Activated T-cell treated with anti-CD3 and anti-CD28 coated beads, Interleukin-2, amount 50 U/mL, for 24 hours (primary cell): ENCODE measurements around the gene CGNL1.

Experiments
- DNase-seq: peaks from one replicate; pipeline ENCODE4 v3.0.0-alpha.2; 2020
- H3K27ac Mint-ChIP-seq: 2 replicates; pipeline ENCODE4 v1.8.0; 2020; ENCODE audit warnings: mild to moderate bottlenecking, mixed read lengths
- H3K27me3 Mint-ChIP-seq: 2 replicates; pipeline ENCODE4 v1.8.0; 2020; ENCODE audit warnings: mixed read lengths
- H3K36me3 Mint-ChIP-seq: 2 replicates; pipeline ENCODE4 v1.8.0; 2020; ENCODE audit warnings: low read depth, mixed read lengths
- H3K4me1 Mint-ChIP-seq: 2 replicates; pipeline ENCODE4 v1.8.0; 2020; ENCODE audit warnings: low read depth, mixed read lengths
- H3K4me3 Mint-ChIP-seq: 2 replicates; pipeline ENCODE4 v1.8.0; 2020; ENCODE audit warnings: mild to moderate bottlenecking, moderate library complexity, mixed read lengths
- H3K9me3 Mint-ChIP-seq: 2 replicates; pipeline ENCODE4 v1.8.0; 2020; ENCODE audit warnings: mixed read lengths

The CGNL1 gene

DNA sequence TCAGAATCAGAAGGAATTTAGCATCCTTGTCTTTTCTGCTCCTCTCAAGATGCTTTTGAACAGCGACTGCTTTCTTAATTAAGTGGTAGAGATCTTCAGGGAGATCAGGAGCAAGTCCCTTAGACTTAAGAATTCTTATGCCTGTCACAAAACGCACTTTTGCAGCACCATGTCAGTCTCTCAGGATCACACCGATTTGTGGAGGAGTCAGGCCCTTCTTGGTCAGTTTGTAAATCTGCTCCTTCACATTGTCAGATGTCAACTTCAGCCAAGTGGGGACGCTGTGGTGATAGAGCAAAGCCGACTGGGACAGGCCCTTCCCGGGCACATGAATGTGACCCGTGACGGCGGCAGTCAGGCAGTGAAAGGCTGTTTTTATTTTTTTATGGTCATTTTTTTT, 179.7 kb downstream of the CGNL1 start:
- Mint-ChIP-seq H3K9me3 (no peaks in the 10 kb centered on the region), H3K27me3 (no peaks in the 10 kb centered on the region), H3K4me1 (peaks cover 10% of the 10 kb centered on the region), H3K27ac (no peak overlapping the region), H3K36me3 (no peaks in the 10 kb centered on the region), H3K4me3 (no peak overlapping the region)
- DNase-seq = no peak

DNA sequence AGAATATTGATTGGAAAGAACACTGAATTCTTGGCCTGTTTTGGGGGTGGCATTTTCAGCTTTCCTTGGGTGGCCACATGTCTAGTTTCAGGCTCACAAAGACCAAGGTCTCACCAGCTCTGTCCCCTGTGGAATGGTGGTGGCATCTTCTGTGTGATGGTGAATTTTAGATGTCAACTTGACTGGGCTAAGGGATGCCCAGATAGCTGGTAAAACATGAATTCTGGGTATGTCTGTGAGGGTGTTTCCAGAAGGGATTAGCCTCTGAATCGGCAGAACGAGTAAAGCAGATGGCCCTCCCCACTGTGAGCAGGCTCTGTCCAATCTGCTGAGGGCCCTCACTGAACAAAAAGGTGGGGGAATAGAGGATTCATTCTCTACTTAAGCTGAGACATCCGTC, 181.0 kb downstream of the CGNL1 start:
- Mint-ChIP-seq H3K4me1 (peaks cover 20% of the 10 kb centered on the region), H3K27me3 (no peaks in the 10 kb centered on the region), H3K27ac (no peak overlapping the region), H3K9me3 (peaks cover 2% of the 10 kb centered on the region), H3K36me3 (no peaks in the 10 kb centered on the region), H3K4me3 (no peak overlapping the region)
- DNase-seq = no peak

DNA sequence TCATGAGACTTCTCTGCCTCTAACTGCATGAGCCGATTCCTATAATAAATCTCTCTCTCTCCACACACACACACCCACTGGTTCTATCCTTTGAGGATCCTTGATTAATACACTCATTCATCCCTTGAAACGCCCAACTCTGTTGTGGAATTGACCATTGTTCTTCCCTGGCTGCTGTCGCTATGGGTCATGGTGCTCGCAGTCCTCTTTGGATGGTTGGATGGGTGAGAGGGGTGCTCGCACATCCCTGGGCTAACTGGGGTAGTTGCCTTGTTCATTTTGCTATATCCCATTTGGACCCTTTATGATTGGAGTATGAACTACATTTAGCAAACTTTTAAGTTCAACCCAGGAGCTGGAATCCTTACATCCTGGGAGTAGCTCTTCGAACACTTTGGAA, 181.5 kb downstream of the CGNL1 start:
- Mint-ChIP-seq H3K27ac (no peak overlapping the region), H3K9me3 (peaks cover 2% of the 10 kb centered on the region), H3K27me3 (no peaks in the 10 kb centered on the region), H3K4me3 (no peak overlapping the region), H3K4me1 (peaks cover 25% of the 10 kb centered on the region), H3K36me3 (no peaks in the 10 kb centered on the region)
- no peak for DNase-seq

DNA sequence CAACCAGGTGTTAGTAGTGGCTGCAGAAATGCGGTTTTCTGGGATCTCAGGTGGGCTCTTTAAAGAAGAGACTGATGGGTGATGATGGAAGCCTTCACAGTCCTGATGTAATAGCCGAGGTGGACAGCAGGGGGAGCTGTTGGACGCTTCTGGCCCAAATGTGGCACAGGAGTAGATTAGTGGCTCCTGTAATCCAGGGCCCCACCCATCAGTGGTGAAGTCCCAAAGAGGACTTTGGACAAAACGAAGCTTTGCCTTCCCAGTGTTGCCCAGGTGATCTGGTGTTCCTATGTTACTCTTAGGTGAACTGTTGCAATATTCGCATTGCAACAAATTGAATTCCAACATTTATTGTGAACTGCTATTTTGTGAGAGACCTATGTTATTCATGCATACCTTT, 183.6 kb downstream of the CGNL1 start:
- peak; percentile 82 for DNase-seq
- Mint-ChIP-seq H3K27me3 (no peaks in the 10 kb centered on the region), H3K36me3 (no peaks in the 10 kb centered on the region), H3K4me3 (no peak overlapping the region), H3K9me3 (peaks cover 2% of the 10 kb centered on the region), H3K27ac (no peak overlapping the region), H3K4me1 (peaks cover 35% of the 10 kb centered on the region)

DNA sequence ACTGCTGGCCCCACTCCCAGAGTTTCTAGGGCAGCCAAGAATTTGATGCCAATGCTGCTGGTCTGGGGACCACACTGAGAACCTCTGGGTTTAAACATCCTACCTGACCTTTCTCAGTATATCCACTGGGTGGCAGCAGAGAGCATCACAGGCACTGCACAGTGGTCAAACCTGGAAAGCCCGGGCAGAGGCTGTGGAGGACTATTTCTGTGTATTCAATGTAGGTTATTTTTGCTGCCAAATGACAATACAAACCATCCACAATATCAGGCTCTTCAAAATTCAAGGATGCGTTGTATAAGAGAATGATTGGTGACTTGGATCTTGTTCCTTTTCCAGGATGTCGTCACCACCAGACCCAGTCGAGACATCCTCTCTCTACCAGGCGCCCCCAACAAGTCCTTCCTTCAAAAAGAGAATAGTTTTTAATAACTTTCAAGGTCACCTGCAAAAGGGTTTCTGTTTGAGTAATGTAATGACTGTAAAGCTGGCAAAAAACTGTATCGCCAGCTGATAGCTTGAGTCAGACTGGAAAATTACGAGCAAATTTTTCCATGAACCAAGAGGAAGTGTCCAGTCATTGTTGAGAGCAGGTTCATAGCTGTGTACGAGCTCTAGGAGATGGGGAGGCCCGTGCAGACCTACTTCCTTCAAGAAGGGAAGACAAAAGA, 184.9 kb downstream of the CGNL1 start:
- peak overlapping the region; percentile 25 for H3K4me3 Mint-ChIP-seq
- H3K27ac Mint-ChIP-seq = peak overlapping the region; percentile 92
- DNase-seq = peak; percentile 60
- no peaks in the 10 kb centered on the region for H3K36me3 Mint-ChIP-seq
- H3K4me1 Mint-ChIP-seq = peaks cover 43% of the 10 kb centered on the region
- H3K9me3 Mint-ChIP-seq = peaks cover 2% of the 10 kb centered on the region
- H3K27me3 Mint-ChIP-seq = no peaks in the 10 kb centered on the region

DNA sequence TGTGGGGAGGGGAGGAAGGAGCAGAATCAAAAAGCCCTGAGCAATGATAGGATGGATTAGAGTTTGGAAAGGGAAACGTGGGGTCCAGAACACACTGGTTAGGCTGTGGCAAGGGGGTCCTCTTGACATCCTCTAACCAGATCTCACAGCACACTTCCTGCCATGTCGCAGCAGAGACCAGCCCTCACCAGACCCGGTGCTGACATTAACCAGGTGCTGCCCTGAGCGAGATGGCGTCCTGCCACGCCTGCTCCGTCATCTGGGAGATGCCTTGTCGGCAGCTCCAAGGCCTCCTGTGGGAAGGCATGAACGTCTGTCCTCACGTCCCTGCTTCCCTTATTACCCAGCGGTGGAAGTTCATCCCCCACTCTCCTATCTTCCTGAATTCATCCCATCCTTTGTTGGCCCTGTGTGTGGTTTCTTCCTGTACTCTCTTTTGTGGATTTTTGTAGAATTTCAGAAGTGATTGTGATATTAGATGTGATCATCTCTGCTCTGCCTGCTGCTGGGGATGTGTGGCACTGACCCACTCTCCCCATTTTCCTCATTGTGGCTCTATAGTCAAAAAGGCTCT, 186.0 kb downstream of the CGNL1 start:
- no peak overlapping the region for H3K4me3 Mint-ChIP-seq
- H3K4me1 Mint-ChIP-seq = peaks cover 43% of the 10 kb centered on the region
- peak overlapping the region; percentile 92 for H3K27ac Mint-ChIP-seq
- DNase-seq = no peak
- H3K9me3 Mint-ChIP-seq = peaks cover 2% of the 10 kb centered on the region
- no peaks in the 10 kb centered on the region for H3K27me3 Mint-ChIP-seq
- no peaks in the 10 kb centered on the region for H3K36me3 Mint-ChIP-seq

DNA sequence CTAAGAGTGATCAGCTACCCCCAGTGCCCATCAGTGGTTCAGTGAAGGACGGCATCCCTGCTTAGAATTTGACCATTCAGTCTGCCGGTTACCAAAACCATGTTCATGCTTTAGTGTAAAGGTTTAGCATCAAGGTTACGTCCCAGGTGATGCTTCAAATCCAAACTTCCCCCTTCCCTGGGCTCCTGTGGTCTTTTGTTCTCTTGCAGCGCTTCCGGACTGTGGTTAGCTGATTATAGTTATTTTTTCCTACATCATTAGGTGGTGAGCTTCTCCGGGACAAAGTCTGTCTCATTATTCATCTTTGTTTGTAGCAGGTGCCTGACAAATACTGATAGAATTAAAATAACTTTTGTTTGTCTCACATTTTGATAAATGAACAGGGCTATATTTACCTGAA, 187.1 kb downstream of the CGNL1 start:
- Mint-ChIP-seq H3K9me3 (peaks cover 2% of the 10 kb centered on the region), H3K27ac (no peak overlapping the region)

DNA sequence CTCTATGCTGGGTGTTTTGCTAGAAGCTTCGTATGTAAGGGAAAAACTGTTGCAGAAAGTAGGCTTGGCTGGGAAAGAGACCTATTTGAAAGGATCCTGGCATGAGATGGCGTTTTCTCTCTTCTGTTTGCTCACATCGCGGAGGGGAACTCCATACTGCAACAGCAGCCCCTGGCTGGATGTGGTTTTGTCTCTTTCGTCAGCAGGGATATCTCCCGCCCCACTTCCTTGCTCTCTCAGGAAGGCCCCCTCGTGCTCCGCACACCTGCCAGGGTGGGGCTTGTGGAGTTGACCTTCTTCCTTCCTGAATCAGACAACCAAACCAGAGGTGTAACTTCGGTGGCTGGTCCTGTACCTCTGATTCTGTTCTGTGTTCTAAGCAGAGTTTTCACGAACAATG, 189.0 kb downstream of the CGNL1 start:
- Mint-ChIP-seq H3K4me3 (peak overlapping the region; percentile 20), H3K9me3 (peaks cover 2% of the 10 kb centered on the region), H3K27ac (peak overlapping the region; percentile 19), H3K4me1 (peaks cover 40% of the 10 kb centered on the region), H3K27me3 (peaks cover 7% of the 10 kb centered on the region), H3K36me3 (no peaks in the 10 kb centered on the region)
- DNase-seq = peak; percentile 39

More for the DNA sequence above, 187.1 kb downstream of the CGNL1 start:
- H3K4me1 Mint-ChIP-seq = peaks cover 43% of the 10 kb centered on the region
- H3K27me3 Mint-ChIP-seq = peaks cover 2% of the 10 kb centered on the region
- no peak for DNase-seq
- no peak overlapping the region for H3K4me3 Mint-ChIP-seq
- H3K36me3 Mint-ChIP-seq = no peaks in the 10 kb centered on the region

DNA sequence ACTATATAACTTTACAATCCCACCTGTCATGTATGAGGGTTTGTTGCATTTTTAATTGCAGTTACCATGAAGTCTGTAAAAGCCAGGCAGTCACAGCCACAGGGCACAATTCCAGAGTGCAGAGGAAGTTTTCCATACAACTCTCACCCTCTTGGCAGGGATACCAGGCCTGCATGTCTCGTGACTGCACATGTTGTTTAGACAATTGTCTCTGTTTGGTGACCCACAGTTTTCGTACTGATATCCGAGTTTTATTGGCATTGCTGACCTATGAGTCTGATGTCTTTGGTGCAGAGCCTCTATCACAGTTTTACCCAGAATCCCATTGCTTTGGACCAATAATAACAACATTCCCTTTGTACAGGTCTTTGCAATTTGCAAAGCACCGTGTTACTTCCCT, 190.5 kb downstream of the CGNL1 start:
- Mint-ChIP-seq H3K27ac (no peak overlapping the region), H3K4me3 (no peak overlapping the region), H3K4me1 (peaks cover 27% of the 10 kb centered on the region), H3K36me3 (no peaks in the 10 kb centered on the region), H3K9me3 (no peaks in the 10 kb centered on the region), H3K27me3 (peaks cover 7% of the 10 kb centered on the region)
- DNase-seq = no peak

DNA sequence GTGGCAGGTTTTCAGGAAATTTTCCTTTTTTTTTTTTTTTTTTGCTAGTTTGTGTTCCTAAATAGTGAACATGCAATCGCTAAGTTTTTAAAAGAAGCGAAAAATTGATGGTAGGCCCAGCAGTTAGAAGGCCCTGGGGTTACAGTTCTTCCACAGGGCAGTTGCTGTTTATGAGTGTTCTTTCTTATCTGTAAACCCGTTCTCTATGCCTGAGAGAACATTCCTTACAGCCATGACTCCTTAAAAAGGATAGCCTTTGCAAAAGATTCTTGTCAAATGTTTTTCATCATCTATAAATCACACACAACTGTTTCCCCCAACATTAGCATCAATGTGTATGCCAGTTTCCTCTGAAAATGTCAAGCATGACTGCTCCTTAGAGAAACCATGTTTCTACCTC, 191.6 kb downstream of the CGNL1 start:
- Mint-ChIP-seq H3K4me3 (no peak overlapping the region), H3K9me3 (no peaks in the 10 kb centered on the region), H3K36me3 (no peaks in the 10 kb centered on the region), H3K4me1 (peaks cover 17% of the 10 kb centered on the region), H3K27me3 (peaks cover 7% of the 10 kb centered on the region), H3K27ac (no peak overlapping the region)
- DNase-seq = no peak

DNA sequence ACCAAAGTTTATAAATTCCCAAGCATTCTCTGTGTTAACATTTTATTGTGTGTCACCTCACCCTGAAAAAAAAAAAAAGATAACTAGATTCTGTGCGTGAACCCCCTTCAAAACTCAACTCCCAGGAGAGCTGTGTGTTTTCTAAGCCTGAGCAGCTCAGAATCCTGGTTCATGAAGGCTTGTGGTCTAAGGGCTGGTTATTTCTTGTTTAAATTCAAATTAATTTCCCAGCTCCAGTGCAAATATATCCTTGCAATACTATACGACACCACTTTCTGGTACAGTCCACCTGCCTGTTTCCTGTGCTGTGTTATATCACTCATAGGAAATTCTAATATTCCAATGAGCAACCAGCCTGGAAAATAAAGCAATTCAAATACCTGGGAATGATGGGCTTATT, 192.0 kb downstream of the CGNL1 start:
- H3K27ac Mint-ChIP-seq = no peak overlapping the region
- H3K4me3 Mint-ChIP-seq = no peak overlapping the region
- H3K9me3 Mint-ChIP-seq = no peaks in the 10 kb centered on the region
- H3K27me3 Mint-ChIP-seq = peaks cover 7% of the 10 kb centered on the region
- no peaks in the 10 kb centered on the region for H3K36me3 Mint-ChIP-seq
- peaks cover 14% of the 10 kb centered on the region for H3K4me1 Mint-ChIP-seq
- no peak for DNase-seq

DNA sequence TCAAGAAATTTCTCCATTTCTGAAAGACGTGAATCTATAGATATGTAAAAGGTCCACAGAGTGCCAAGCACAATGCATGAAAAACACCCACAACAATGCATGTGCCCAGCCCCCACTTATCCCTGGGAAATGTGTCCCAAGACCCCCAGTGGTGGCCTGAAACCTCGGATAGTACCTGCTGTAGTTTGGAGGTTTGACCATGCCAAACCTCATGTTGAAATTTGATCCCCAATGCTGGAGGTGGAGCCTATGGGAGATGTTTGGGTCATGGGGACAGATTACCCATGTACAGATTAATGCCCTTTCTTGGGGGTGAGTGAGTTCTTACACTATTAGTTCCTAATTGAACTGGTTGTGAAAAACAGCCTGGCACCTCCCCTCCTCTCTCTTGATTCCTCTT, 194.0 kb downstream of the CGNL1 start:
- no peak overlapping the region for H3K4me3 Mint-ChIP-seq
- H3K27ac Mint-ChIP-seq = no peak overlapping the region
- no peaks in the 10 kb centered on the region for H3K36me3 Mint-ChIP-seq
- H3K27me3 Mint-ChIP-seq = peaks cover 7% of the 10 kb centered on the region
- H3K9me3 Mint-ChIP-seq = no peaks in the 10 kb centered on the region
- no peak for DNase-seq
- peaks cover 5% of the 10 kb centered on the region for H3K4me1 Mint-ChIP-seq

DNA sequence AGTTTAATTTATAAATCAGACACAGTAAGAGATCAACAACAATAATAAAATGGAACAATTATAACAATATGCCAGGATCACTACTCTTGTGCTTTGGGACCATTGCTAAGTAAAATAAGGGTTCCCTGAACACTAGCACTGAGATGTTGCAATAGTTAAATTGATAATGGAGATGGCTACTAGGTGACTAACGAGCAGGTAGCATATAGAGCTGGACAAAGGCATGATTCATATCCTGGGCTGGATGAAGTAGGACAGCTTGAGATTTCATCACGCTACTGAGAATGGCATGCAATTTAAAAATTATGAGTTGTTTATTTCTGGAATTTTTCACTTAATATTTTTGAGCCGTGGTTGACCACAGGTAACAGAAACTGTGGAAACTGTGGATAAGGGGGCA, 194.7 kb downstream of the CGNL1 start:
- H3K9me3 Mint-ChIP-seq = no peaks in the 10 kb centered on the region
- no peaks in the 10 kb centered on the region for H3K4me1 Mint-ChIP-seq
- H3K27ac Mint-ChIP-seq = no peak overlapping the region
- H3K27me3 Mint-ChIP-seq = peaks cover 7% of the 10 kb centered on the region
- H3K36me3 Mint-ChIP-seq = no peaks in the 10 kb centered on the region
- no peak for DNase-seq
- H3K4me3 Mint-ChIP-seq = no peak overlapping the region

DNA sequence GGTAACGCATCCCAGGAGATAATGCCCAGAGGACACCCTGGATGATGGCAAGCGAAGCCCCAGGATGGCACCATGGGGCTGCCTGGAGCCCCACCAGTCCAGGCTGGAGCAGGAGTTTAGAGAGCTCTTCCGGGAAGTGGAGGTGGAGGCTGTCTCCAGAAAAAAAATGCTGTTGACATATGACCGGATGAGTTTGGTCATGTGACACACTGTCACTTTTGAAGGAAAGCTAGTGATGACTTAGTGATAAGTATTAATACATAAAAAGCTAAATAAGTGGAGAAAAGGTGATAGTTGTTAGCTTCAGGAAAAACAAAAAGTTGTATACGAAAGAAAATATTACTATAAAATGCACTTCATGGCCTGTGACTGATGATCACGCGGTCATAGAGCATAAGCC, 195.4 kb downstream of the CGNL1 start:
- Mint-ChIP-seq H3K27me3 (peaks cover 7% of the 10 kb centered on the region), H3K9me3 (no peaks in the 10 kb centered on the region), H3K4me3 (no peak overlapping the region), H3K4me1 (no peaks in the 10 kb centered on the region), H3K27ac (no peak overlapping the region), H3K36me3 (no peaks in the 10 kb centered on the region)
- DNase-seq = no peak

DNA sequence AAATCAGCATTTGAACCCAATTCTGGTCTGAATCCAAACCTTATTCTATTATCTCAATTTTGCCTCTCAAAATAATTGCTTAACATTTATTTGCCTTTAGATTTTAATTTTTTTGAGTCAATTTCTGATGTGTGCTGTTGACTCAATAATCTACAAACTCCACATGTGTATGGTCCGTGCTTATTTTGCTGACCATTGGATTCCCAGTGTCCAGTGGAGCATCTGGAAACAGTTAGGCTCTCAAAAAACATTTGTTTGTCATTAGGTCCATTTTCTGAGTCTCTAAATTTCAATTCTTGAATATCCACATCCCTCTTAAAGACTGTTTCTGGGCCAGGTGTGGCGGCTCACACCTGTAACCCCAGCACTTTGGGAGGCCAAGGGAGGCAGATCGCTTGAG, 196.2 kb downstream of the CGNL1 start:
- Mint-ChIP-seq H3K4me3 (no peak overlapping the region), H3K4me1 (no peaks in the 10 kb centered on the region), H3K36me3 (no peaks in the 10 kb centered on the region), H3K27ac (no peak overlapping the region), H3K9me3 (no peaks in the 10 kb centered on the region), H3K27me3 (peaks cover 7% of the 10 kb centered on the region)
- DNase-seq = no peak

DNA sequence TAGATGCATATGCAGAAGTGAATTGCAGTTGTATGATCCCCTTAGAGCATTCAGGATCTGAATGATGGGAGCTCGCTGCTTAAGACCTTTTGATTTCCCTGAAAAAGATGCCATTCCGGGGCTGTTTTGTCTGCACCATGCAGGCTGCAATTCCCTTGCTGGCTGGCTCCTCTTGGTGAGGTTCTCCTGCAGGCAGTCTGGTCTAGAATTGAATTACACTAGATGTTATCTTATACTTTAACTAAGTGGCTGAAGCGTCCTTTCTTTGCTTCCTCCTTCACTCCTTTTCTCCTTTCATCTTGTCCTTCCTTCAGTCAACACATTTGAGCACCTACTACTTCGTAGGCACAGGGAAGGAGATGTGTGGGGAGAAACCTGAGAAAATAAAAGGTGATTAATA, 196.8 kb downstream of the CGNL1 start:
- Mint-ChIP-seq H3K27me3 (peaks cover 7% of the 10 kb centered on the region), H3K9me3 (no peaks in the 10 kb centered on the region), H3K27ac (no peak overlapping the region), H3K4me1 (no peaks in the 10 kb centered on the region), H3K4me3 (no peak overlapping the region), H3K36me3 (no peaks in the 10 kb centered on the region)
- no peak for DNase-seq
